PC-9 (cell line): Measurements from ENCODE around the gene PON3.

Source experiments
- EZH2 ChIP-seq: fragments of 200-600 bp; sonication (generic); IDR thresholded peaks from 2 replicates; pipeline ENCODE4 v1.8.0; 2017; ENCODE audit warnings: antibody characterized with exemption, low read depth
- TF ChIP-seq, protein P1 (sequence below): fragments of 200-600 bp; sonication (generic); conservative IDR thresholded peaks from 2 replicates; pipeline ENCODE4 v1.6.1; 2017; ENCODE audit warnings: mixed run types, antibody characterized with exemption, mild to moderate bottlenecking, moderate library complexity

DNA sequence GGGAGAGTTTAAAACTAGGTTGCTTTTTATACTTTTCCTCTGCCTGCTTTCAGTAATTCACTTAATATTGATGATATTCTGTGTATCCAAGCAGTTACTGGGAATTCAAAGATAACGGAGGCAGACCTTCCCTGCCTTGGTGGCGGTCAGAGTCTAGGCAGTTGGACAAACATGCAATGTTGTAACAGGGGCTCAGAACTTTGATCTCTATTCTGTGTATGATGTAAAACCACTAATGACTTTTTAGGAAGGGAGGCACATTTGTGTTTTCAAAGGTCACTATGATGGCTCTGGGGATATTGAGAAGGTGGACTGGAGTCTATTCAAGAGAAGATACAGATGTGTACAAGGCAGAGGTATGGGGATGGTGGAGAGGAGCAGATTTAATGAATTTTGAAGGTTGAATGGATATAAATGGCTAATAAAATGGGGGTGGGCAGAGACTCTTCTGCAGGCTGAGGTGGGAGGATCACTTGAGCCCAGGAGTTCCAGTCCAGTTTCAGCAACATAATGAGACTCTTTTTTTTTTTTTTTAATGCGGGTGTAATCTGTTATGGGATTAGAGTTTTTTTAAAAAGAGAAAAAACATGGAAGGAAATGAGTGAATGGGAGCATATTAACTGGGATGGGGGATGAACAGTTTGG lies 44.3 kb upstream of the PON3 start:
- TF ChIP-seq EZH2: no peak
- TF ChIP-seq, protein P1, sequence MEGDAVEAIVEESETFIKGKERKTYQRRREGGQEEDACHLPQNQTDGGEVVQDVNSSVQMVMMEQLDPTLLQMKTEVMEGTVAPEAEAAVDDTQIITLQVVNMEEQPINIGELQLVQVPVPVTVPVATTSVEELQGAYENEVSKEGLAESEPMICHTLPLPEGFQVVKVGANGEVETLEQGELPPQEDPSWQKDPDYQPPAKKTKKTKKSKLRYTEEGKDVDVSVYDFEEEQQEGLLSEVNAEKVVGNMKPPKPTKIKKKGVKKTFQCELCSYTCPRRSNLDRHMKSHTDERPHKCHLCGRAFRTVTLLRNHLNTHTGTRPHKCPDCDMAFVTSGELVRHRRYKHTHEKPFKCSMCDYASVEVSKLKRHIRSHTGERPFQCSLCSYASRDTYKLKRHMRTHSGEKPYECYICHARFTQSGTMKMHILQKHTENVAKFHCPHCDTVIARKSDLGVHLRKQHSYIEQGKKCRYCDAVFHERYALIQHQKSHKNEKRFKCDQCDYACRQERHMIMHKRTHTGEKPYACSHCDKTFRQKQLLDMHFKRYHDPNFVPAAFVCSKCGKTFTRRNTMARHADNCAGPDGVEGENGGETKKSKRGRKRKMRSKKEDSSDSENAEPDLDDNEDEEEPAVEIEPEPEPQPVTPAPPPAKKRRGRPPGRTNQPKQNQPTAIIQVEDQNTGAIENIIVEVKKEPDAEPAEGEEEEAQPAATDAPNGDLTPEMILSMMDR: no peak
